ENCODE results near the gene RTF2. TPM values are rescaled to one million over a fixed set of nuclear protein-coding genes. Genes with fewer than 3 reads are reported as not detected.

Gene RTF2
- total RNA-seq, 1 donor from 2014 or later, result 71.2 TPM

DNA sequence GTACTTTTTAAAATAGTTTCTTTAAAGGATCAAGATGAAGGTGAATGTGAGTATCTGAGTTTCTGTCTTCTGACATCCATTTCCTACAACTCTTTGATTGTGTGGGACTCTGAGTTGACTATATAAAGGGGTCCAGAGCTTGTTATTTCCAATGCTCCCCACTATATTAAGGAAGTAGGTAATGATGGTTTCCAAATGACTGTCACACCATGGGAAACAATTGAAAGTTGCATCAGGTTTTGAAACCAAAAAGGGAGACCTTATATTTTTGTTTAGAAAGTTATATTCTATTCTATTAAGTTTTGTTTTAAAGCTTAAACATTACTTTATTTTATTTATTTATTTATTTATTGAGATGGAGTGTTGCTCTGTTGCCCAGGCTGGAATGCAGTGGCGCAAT is 45.2 kb upstream of the RTF2 start:
- H3K27me3 Mint-ChIP-seq, result no peaks in the 10 kb centered on the region

GRCh38 chr20:56423886-56424285 is 44.5 kb upstream of the RTF2 start:
- Mint-ChIP-seq H3K36me3 (peaks cover 2% of the 10 kb centered on the region), H3K27ac (no peak overlapping the region), H3K9me3 (no peaks in the 10 kb centered on the region), H3K4me1 (ENCODE audit: unreplicated experiment) (peaks cover 3% of the 10 kb centered on the region), H3K27me3 (no peaks in the 10 kb centered on the region), H3K4me3 (no peak overlapping the region)
- DNase-seq (ENCODE audit: extremely low spot score, unreplicated experiment), result no peak
- TF ChIP-seq CTCF (conservative IDR thresholded peaks at IDR 0.05), result no peak

More for the DNA sequence above, 45.2 kb upstream of the RTF2 start:
- Mint-ChIP-seq H3K36me3 (peaks cover 5% of the 10 kb centered on the region), H3K4me1 (ENCODE audit: unreplicated experiment) (peaks cover 3% of the 10 kb centered on the region), H3K27ac (no peak overlapping the region), H3K9me3 (no peaks in the 10 kb centered on the region), H3K4me3 (no peak overlapping the region)
- DNase-seq (ENCODE audit: extremely low spot score, unreplicated experiment), result no peak
- TF ChIP-seq CTCF (conservative IDR thresholded peaks at IDR 0.05), result no peak

- no peak for DNase-seq (ENCODE audit: extremely low spot score, unreplicated experiment)
- no peak overlapping the region for H3K4me3 Mint-ChIP-seq
- peaks cover 13% of the 10 kb centered on the region for H3K4me1 Mint-ChIP-seq (ENCODE audit: unreplicated experiment)
- H3K9me3 Mint-ChIP-seq, result no peaks in the 10 kb centered on the region
- no peak for TF ChIP-seq CTCF (conservative IDR thresholded peaks at IDR 0.05)
- H3K27ac Mint-ChIP-seq, result no peak overlapping the region
- H3K36me3 Mint-ChIP-seq, result no peaks in the 10 kb centered on the region
- peaks cover 6% of the 10 kb centered on the region for H3K27me3 Mint-ChIP-seq
Measured at GRCh38 chr20:56424931-56425330, 43.5 kb upstream of the RTF2 start.

- Mint-ChIP-seq H3K4me1 (ENCODE audit: unreplicated experiment) (peaks cover 18% of the 10 kb centered on the region), H3K4me3 (no peak overlapping the region), H3K36me3 (no peaks in the 10 kb centered on the region), H3K27ac (no peak overlapping the region), H3K27me3 (peaks cover 6% of the 10 kb centered on the region), H3K9me3 (no peaks in the 10 kb centered on the region)
- no peak for DNase-seq (ENCODE audit: extremely low spot score, unreplicated experiment)
- no peak for TF ChIP-seq CTCF (conservative IDR thresholded peaks at IDR 0.05)
Measured at GRCh38 chr20:56426026-56426425, 42.4 kb upstream of the RTF2 start.

- no peaks in the 10 kb centered on the region for H3K36me3 Mint-ChIP-seq
- DNase-seq (ENCODE audit: extremely low spot score, unreplicated experiment), result no peak
Measured at GRCh38 chr20:56426926-56427325, 41.5 kb upstream of the RTF2 start.

More at GRCh38 chr20:56426926-56427325, 41.5 kb upstream of the RTF2 start:
- H3K9me3 Mint-ChIP-seq, result no peaks in the 10 kb centered on the region
- H3K27ac Mint-ChIP-seq, result no peak overlapping the region
- peaks cover 16% of the 10 kb centered on the region for H3K4me1 Mint-ChIP-seq (ENCODE audit: unreplicated experiment)
- no peak overlapping the region for H3K4me3 Mint-ChIP-seq
- peaks cover 6% of the 10 kb centered on the region for H3K27me3 Mint-ChIP-seq
- TF ChIP-seq CTCF (conservative IDR thresholded peaks at IDR 0.05), result no peak

Measured in type B pancreatic cell (in vitro differentiated cells).